ENCODE measurements around the gene SYT1.

DNA sequence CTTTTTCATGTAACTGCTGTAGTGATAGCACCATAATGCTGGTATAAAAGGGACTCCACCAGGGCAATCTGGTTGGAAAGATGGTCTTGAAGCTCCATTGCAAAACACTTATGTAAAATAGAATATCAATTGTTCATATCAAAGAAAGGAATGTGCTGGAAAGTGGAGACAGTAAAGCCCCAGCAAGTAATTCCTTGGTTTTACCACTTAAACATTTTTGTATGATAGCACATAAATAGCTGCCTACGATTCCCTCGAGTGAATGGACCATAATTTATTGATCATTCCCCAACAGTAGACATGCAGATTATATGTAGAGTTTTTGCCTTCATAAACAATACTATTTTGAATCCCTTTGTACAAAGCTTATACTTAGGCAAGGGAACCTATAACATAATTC, 550.7 kb downstream of the SYT1 start:
- TF ChIP-seq POLR2AphosphoS5 (IDR thresholded peaks at IDR 0.05; ENCODE audit: borderline replicate concordance, low read depth, low read length) (no peak), EZH2 (IDR thresholded peaks at IDR 0.05) (no peak)
